CD4-positive, alpha-beta T cell treated with Interferon alpha-2 for 1 hour (primary cell): ENCODE results near the gene TPST2.
A peak's percentile ranks its signal among the peaks of the same experiment; 100 is the strongest.

ENCODE experiments used
- DNase-seq, 2 donors: peaks; one replicate each; pipeline ENCODE4 v3.0.0-alpha.2; 2020 to 2022

TPST2 gene

GRCh38 chr22:26553056-26553752, 36.7 kb downstream of the TPST2 start:
- no peak for DNase-seq

- DNase-seq = no peak
Observed at GRCh38 chr22:26552466-26552865, 37.5 kb downstream of the TPST2 start.

- no peak for DNase-seq
Observed at GRCh38 chr22:26551568-26551967, 38.4 kb downstream of the TPST2 start.

GRCh38 chr22:26550498-26551033, 39.4 kb downstream of the TPST2 start:
- DNase-seq = no peak

- DNase-seq = no peak
Observed at GRCh38 chr22:26549902-26550497, 39.9 kb downstream of the TPST2 start.

GRCh38 chr22:26548984-26549383, 40.9 kb downstream of the TPST2 start:
- no peak for DNase-seq

GRCh38 chr22:26548303-26548702, 41.6 kb downstream of the TPST2 start:
- no peak for DNase-seq

GRCh38 chr22:26547837-26548236, 42.1 kb downstream of the TPST2 start:
- DNase-seq = no peak

GRCh38 chr22:26547426-26547825, 42.5 kb downstream of the TPST2 start:
- DNase-seq = peak in 1 of 2 donors; percentile 17

GRCh38 chr22:26546282-26546681, 43.6 kb downstream of the TPST2 start:
- no peak for DNase-seq

- DNase-seq = no peak
Observed at GRCh38 chr22:26545827-26546226, 44.1 kb downstream of the TPST2 start.

- no peak for DNase-seq
Observed at GRCh38 chr22:26545385-26545784, 44.5 kb downstream of the TPST2 start.

GRCh38 chr22:26544489-26544888, 45.4 kb downstream of the TPST2 start:
- no peak for DNase-seq

GRCh38 chr22:26542831-26543230, 47.1 kb downstream of the TPST2 start:
- peak; percentile 14 to 23 for DNase-seq

- DNase-seq = no peak
Observed at GRCh38 chr22:26541167-26541819, 48.6 kb downstream of the TPST2 start.

GRCh38 chr22:26540119-26540518, 49.8 kb downstream of the TPST2 start:
- DNase-seq = no peak

- DNase-seq = no peak
Observed at GRCh38 chr22:26536762-26537134, 53.2 kb downstream of the TPST2 start.

- DNase-seq = no peak
Observed at GRCh38 chr22:26536056-26536761, 53.7 kb downstream of the TPST2 start.

GRCh38 chr22:26535603-26535908, 54.4 kb downstream of the TPST2 start:
- DNase-seq = no peak

GRCh38 chr22:26534874-26535602, 54.9 kb downstream of the TPST2 start:
- DNase-seq = no peak

GRCh38 chr22:26534171-26534855, 55.6 kb downstream of the TPST2 start:
- DNase-seq = no peak

GRCh38 chr22:26529345-26529744, 60.6 kb downstream of the TPST2 start:
- DNase-seq = no peak
